ENCODE data around the gene GNAI1.

DNA sequence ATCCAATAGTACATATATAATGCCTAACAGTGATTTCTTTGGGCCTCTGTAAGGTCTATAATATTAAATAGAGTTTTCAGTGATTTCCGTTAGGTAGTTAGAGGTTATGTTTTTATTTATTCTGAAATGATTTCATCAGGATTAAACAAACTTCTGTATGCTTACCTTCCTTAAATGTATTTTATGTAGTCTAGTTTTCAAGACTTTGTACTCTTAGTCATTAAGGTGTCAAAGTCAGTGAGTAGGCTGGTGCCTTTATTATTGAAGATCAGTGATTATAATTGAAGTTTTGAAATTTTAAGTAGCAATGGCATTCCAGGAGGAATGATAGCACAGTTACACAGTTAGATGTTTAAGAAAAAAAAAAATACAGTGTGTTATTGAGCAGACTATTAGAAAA is 20.7 kb downstream of the GNAI1 start:
- TF ChIP-seq, protein P1, sequence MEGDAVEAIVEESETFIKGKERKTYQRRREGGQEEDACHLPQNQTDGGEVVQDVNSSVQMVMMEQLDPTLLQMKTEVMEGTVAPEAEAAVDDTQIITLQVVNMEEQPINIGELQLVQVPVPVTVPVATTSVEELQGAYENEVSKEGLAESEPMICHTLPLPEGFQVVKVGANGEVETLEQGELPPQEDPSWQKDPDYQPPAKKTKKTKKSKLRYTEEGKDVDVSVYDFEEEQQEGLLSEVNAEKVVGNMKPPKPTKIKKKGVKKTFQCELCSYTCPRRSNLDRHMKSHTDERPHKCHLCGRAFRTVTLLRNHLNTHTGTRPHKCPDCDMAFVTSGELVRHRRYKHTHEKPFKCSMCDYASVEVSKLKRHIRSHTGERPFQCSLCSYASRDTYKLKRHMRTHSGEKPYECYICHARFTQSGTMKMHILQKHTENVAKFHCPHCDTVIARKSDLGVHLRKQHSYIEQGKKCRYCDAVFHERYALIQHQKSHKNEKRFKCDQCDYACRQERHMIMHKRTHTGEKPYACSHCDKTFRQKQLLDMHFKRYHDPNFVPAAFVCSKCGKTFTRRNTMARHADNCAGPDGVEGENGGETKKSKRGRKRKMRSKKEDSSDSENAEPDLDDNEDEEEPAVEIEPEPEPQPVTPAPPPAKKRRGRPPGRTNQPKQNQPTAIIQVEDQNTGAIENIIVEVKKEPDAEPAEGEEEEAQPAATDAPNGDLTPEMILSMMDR (IDR thresholded peaks at IDR 0.05), result no peak
- TF ChIP-seq POLR2AphosphoS5 (IDR thresholded peaks at IDR 0.05) (no peak), POLR2A (IDR thresholded peaks at IDR 0.05) (no peak)

Data from prostate gland (tissue), 2 donors.